ENCODE measurements around the gene C9orf85.

- TF ChIP-seq POLR2AphosphoS5 (IDR thresholded peaks at IDR 0.05) (no peak), SMC3 (conservative IDR thresholded peaks at IDR 0.05; ENCODE audit: poor library complexity) (no peak)
Measured at GRCh38 chr9:71904076-71904475, 7.4 kb upstream of the C9orf85 start.

Data from neural cell (in vitro differentiated cells).